NCI-H2029 (cell line): ENCODE measurements around the gene LY6G6C.

Experiments
- DNase-seq: peaks from one replicate; lab custom pipeline; 2025; lab: John Stamatoyannopoulos, UW

LY6G6C gene

GRCh38 chr6:31706599-31706998 is 14.9 kb downstream of the LY6G6C start, which contains the start of gene LY6G6F:
LY6G6F (plus strand) TSS chr6:31706866; CDS start chr6:31706907, 41 bp downstream.
- no peak for DNase-seq

GRCh38 chr6:31705931-31706330 is 15.6 kb downstream of the LY6G6C start:
- DNase-seq = no peak

GRCh38 chr6:31702819-31703716 is 18.5 kb downstream of the LY6G6C start, which contains the start of gene ABHD16A:
ABHD16A (minus strand) TSS chr6:31703324; CDS start chr6:31703281, 43 bp downstream.
- DNase-seq = peak; percentile 95

- no peak for DNase-seq
Measured at GRCh38 chr6:31702405-31702818, 19.1 kb downstream of the LY6G6C start.

- peak; percentile 27 for DNase-seq
Measured at GRCh38 chr6:31701666-31702404, 19.7 kb downstream of the LY6G6C start.

GRCh38 chr6:31700740-31701401 is 20.7 kb downstream of the LY6G6C start:
- DNase-seq = no peak

GRCh38 chr6:31697555-31697954 is 24.0 kb downstream of the LY6G6C start:
- peak; percentile 55 for DNase-seq

- DNase-seq = no peak
Measured at GRCh38 chr6:31693535-31693934, 28.0 kb downstream of the LY6G6C start.

GRCh38 chr6:31692886-31693285 is 28.7 kb downstream of the LY6G6C start:
- DNase-seq = no peak

GRCh38 chr6:31692353-31692752 is 29.2 kb downstream of the LY6G6C start:
- DNase-seq = no peak

- no peak for DNase-seq
Measured at GRCh38 chr6:31691564-31692108, 29.9 kb downstream of the LY6G6C start.

- no peak for DNase-seq
Measured at GRCh38 chr6:31691078-31691463, 30.5 kb downstream of the LY6G6C start.

- DNase-seq = no peak
Measured at GRCh38 chr6:31690231-31691077, 31.1 kb downstream of the LY6G6C start.

- DNase-seq = no peak
Measured at GRCh38 chr6:31689249-31690110, 32.1 kb downstream of the LY6G6C start.

GRCh38 chr6:31687860-31688693 is 33.5 kb downstream of the LY6G6C start:
- no peak for DNase-seq

- no peak for DNase-seq
Measured at GRCh38 chr6:31687321-31687720, 34.2 kb downstream of the LY6G6C start.

GRCh38 chr6:31686483-31686882 is 35.1 kb downstream of the LY6G6C start:
- no peak for DNase-seq

GRCh38 chr6:31683591-31683990 is 38.0 kb downstream of the LY6G6C start:
- DNase-seq = no peak

- no peak for DNase-seq
Measured at GRCh38 chr6:31681135-31681671, 40.3 kb downstream of the LY6G6C start.
